SK-N-SH (cell line): ENCODE measurements around the gene SLC2A11. TPM values are rescaled to one million over a fixed set of nuclear protein-coding genes. Genes with fewer than 3 reads are reported as not detected.

ENCODE experiments used
- CTCF ChIA-PET: fragments of 300-600, 350-600 bp; formaldehyde crosslinking; extraction: SDS; loops from one replicate; lab custom pipeline; 2021; lab: Yijun Ruan, JAX
- POLR2A ChIA-PET: fragments of 350-600 bp; sonication (Branson Sonifier 250); formaldehyde crosslinking; extraction: SDS; loops from one replicate; lab custom pipeline; 2020; ENCODE audit warnings: antibody characterized with exemption, inconsistent platforms; lab: Yijun Ruan, JAX
- DNase-seq: peaks from one replicate; pipeline ENCODE4 v3.0.0; 2012
- H2AFZ ChIP-seq: fragments of 200-600 bp; sonication (generic); 2 replicates; pipeline ENCODE4 v1.8.1; 2016; ENCODE audit warnings: antibody characterized with exemption, mild to moderate bottlenecking, low read depth
- H3F3A ChIP-seq: fragments of 200-600 bp; sonication (generic); replicated peaks from 2 replicates; pipeline ENCODE3; 2016; ENCODE audit warnings: antibody characterized with exemption, mild to moderate bottlenecking; ENCODE audit not compliant: insufficient read depth
- H3K27ac ChIP-seq, 2 experiments: fragments of 200-500 bp in 1 of 2; fragments of 200-600 bp in 1 of 2; sonication (Bioruptor generic) in 1 of 2; sonication (generic), shearing (Covaris generic) in 1 of 2; 2 replicates each; pipeline versions ENCODE4 v1.5.1 to v1.6.1; 2014 to 2016; ENCODE audit warnings: low read depth in 2 of 2, inconsistent platforms in 1 of 2, low read length in 1 of 2, mild to moderate bottlenecking in 1 of 2, mixed read lengths in 1 of 2
- H3K27me3 ChIP-seq: fragments of 200-600 bp; sonication (generic), shearing (Covaris generic); 2 replicates; pipeline ENCODE4 v1.6.1; 2016; ENCODE audit warnings: mixed run types; ENCODE audit not compliant: insufficient read depth
- H3K36me3 ChIP-seq, 2 experiments: fragments of 200-500 bp in 1 of 2; fragments of 200-600 bp in 1 of 2; sonication (Bioruptor generic) in 1 of 2; sonication (generic) in 1 of 2; replicated peaks in 1 of 2; 2 replicates each; pipeline versions ENCODE3 to v1.5.1; 2014 to 2016; ENCODE audit warnings: low read length in 1 of 2, mild to moderate bottlenecking in 1 of 2; ENCODE audit not compliant: insufficient read depth in 2 of 2, control insufficient read depth in 1 of 2
- H3K4me1 ChIP-seq, 2 experiments: fragments of 200-500 bp in 1 of 2; fragments of 200-600 bp in 1 of 2; sonication (Bioruptor generic) in 1 of 2; sonication (generic), shearing (Covaris generic) in 1 of 2; 2 replicates each; pipeline versions ENCODE4 v1.5.1 to v1.6.1; 2014 to 2016; ENCODE audit warnings: low read depth in 1 of 2, low read length in 1 of 2, mixed run types in 1 of 2; ENCODE audit not compliant: insufficient read depth in 2 of 2, control insufficient read depth in 1 of 2
- H3K4me2 ChIP-seq: fragments of 200-600 bp; sonication (generic), shearing (Covaris generic); 2 replicates; pipeline ENCODE4 v1.6.1; 2017; ENCODE audit warnings: mixed run types
- H3K4me3 ChIP-seq, 2 experiments: fragments of 200-500 bp in 1 of 2; fragments of 200-600 bp in 1 of 2; sonication (Bioruptor generic) in 1 of 2; sonication (generic), shearing (Covaris generic) in 1 of 2; 2 replicates each; pipeline versions ENCODE4 v1.5.1 to v1.8.1; 2014 to 2016; ENCODE audit warnings: low read depth in 2 of 2, inconsistent platforms in 1 of 2, low read length in 1 of 2, mild to moderate bottlenecking in 1 of 2, mixed read lengths in 1 of 2, moderate library complexity in 1 of 2
- H3K79me2 ChIP-seq: fragments of 200-600 bp; sonication (generic); 2 replicates; pipeline ENCODE4 v1.8.1; 2017; ENCODE audit warnings: mild to moderate bottlenecking; ENCODE audit not compliant: insufficient read depth
- H3K9ac ChIP-seq: fragments of 200-600 bp; sonication (generic); 2 replicates; pipeline ENCODE4 v1.6.1; 2017; ENCODE audit warnings: mixed run types
- H3K9me2 ChIP-seq: fragments of 200-600 bp; sonication (generic); 2 replicates; pipeline ENCODE4 v1.6.1; 2017; ENCODE audit warnings: mixed run types
- H3K9me3 ChIP-seq: fragments of 200-600 bp; sonication (generic); 2 replicates; pipeline ENCODE4 v1.6.1; 2017; ENCODE audit warnings: mixed run types, mild to moderate bottlenecking, moderate library complexity
- H4K20me1 ChIP-seq: fragments of 200-600 bp; sonication (generic); 2 replicates; pipeline ENCODE4 v1.6.1; 2017; ENCODE audit warnings: mild to moderate bottlenecking, mixed run types; ENCODE audit not compliant: insufficient read depth
- CHD2 ChIP-seq: fragments of 150-350 bp; IDR thresholded peaks from 2 replicates; pipeline ENCODE4 v1.6.1; 2018; ENCODE audit warnings: low read length; ENCODE audit not compliant: partially characterized antibody
- EP300 ChIP-seq, 2 experiments: IDR thresholded peaks; 2 replicates each; pipeline versions ENCODE4 v1.4.0 to v1.6.1; 2012; ENCODE audit warnings: borderline replicate concordance in 1 of 2, low read depth in 1 of 2, low read length in 1 of 2
- NFIC ChIP-seq: IDR thresholded peaks from 2 replicates; pipeline ENCODE4 v1.4.0; 2012; ENCODE audit warnings: borderline replicate concordance
- NRF1 ChIP-seq: IDR thresholded peaks from 2 replicates; pipeline ENCODE4 v1.6.1; 2012; ENCODE audit warnings: low read depth, mild to moderate bottlenecking, low read length
- POLR2AphosphoS5 ChIP-seq: IDR thresholded peaks from 2 replicates; pipeline ENCODE4 v1.6.1; 2012; ENCODE audit warnings: low read depth, low read length
- SIN3A ChIP-seq: IDR thresholded peaks from 2 replicates; pipeline ENCODE4 v1.6.1; 2012; ENCODE audit warnings: low read depth, mild to moderate bottlenecking, low read length, moderate library complexity, borderline replicate concordance
- WGBS: methylation state at CpG from one replicate; pipeline ENCODE4 v1.1.6; 2017; ENCODE audit warnings: low lambda C conversion rate; 5-methylcytosine and 5-hydroxymethylcytosine counted together
- polyA plus RNA-seq, 3 experiments: library from polyadenylated mRNA; depleted of rRNA; stranded (reverse); fragments of >200 nt; gene quantifications; 2 replicates each; pipeline ENCODE4 v1.2.3, GENCODE V29; 2012
- TF ChIP-seq, protein P1 (sequence below): fragments of 150-350 bp; IDR thresholded peaks from 2 replicates; pipeline ENCODE4 v1.6.1; 2016; ENCODE audit warnings: mild to moderate bottlenecking, low read depth, low read length

Gene SLC2A11
- polyA plus RNA-seq, 1 of the 3 experiments (the other 2 are of a cell fraction) = 21.8 TPM

DNA sequence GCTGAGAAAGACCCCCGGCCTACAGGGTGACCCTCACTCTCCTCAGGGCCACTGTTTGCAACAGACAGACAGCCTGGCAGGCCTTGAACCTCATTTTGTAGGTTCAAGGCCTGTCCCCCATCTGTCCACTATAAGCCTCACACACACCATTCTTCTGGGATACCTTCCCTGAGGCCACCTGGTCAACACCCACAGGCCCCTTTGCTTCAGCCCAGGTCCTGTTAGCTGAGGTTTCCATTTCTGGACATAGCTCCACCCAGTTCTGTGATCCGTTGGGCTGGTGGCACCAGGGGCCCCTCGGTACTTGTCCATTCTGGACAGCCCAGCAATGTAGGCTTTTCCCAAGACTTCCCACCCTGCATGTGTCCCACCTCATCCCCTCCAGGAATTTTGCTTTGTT is 39.6 kb downstream of the SLC2A11 start:
- Histone ChIP-seq H3K27me3 (no peaks in the 10 kb centered on the region), H3F3A (no peaks in the 10 kb centered on the region), H3K9me2 (no peaks in the 10 kb centered on the region), H3K79me2 (peaks cover 25% of the 10 kb centered on the region; the same call in 1 of the 2 replicates), H4K20me1 (peaks cover 9% of the 10 kb centered on the region; the same call in 1 of the 2 replicates), H3K9me3 (no peaks in the 10 kb centered on the region), H3K4me3 (no peak overlapping the region)
- POLR2A ChIA-PET = interaction anchor here (2.0 kb wide), 1 partner anchor 16 kb away, joined by 8 read pairs; no protein-coding TSS in a partner anchor
- no peak for DNase-seq
- TF ChIP-seq SIN3A (peak; percentile 13; the same call in 1 of the 2 replicates), CHD2 (no peak)
- TF ChIP-seq, protein P1, sequence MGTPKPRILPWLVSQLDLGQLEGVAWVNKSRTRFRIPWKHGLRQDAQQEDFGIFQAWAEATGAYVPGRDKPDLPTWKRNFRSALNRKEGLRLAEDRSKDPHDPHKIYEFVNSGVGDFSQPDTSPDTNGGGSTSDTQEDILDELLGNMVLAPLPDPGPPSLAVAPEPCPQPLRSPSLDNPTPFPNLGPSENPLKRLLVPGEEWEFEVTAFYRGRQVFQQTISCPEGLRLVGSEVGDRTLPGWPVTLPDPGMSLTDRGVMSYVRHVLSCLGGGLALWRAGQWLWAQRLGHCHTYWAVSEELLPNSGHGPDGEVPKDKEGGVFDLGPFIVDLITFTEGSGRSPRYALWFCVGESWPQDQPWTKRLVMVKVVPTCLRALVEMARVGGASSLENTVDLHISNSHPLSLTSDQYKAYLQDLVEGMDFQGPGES = no peak
- TF ChIP-seq, all 33 proteins: peak for 1
- peaks cover 21 to 23% of the 10 kb centered on the region in 2 experiments for H3K36me3 ChIP-seq
- CTCF ChIA-PET = interaction anchor here (1.3 kb wide), 1 partner anchor 47 kb away, joined by 3 read pairs; no protein-coding TSS in a partner anchor
- peaks cover 10 to 33% of the 10 kb centered on the region in 2 experiments; a peak in 2 of 4 replicates for H3K4me1 ChIP-seq
- no peak overlapping the region for H3K9ac ChIP-seq
- 93% methylated on average over 3 of the region's 3 CpGs for WGBS
- H3K4me2 ChIP-seq = no peak overlapping the region
- no peak overlapping the region for H2AFZ ChIP-seq
- no peak overlapping the region; a peak in 1 of 4 replicates for H3K27ac ChIP-seq

DNA sequence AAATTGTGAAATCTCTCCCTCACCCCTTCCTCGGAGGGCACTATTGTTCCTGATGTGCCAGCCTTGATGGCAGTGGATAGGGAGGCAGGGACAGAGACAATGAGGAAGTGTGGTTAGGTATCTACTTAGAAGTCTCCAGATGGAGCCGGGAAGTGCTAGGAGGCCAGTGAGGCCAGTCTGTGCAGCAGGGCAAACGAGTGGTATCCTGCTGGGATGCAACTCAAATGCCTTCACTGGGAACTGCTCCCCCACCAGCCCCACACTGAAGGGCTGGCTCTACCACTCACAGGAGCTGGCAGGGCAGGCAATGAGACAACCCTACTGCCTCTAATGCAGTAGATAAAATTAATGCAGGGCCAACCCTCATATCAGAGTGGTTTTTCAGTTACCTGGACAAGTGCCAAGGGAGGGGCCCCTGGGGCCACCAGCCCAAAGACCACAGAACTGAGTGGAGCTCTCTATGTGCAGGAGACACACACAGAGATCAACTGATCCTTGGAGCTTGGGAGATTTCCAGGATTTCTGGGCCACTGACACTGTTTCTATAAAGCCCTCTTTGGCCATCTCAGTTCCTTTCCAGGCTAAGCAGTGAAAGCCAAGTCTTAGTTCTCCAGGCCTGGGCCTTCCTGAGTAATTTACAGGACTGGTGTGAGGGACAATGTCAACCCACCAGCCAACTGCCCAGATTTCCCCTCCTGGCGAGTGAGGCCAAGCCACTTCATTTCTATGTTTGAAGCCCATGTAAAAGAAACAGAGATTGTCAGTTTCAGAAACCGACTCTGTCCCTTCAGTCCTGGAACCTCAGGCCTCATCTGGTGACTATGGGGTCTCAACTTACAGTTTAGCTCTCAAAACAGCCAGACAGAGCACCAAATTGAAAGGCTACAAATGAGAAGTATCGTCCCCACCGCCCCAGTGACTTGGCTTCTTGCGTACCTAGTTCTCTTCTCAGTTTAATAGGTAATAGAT is 40.6 kb downstream of the SLC2A11 start:
- Histone ChIP-seq H3K27me3 (no peaks in the 10 kb centered on the region), H2AFZ (no peak overlapping the region), H3K9ac (no peak overlapping the region), H4K20me1 (peaks cover 9% of the 10 kb centered on the region; the same call in 1 of the 2 replicates), H3K9me3 (no peaks in the 10 kb centered on the region), H3K4me3 (no peak overlapping the region), H3K9me2 (no peaks in the 10 kb centered on the region), H3K79me2 (peaks cover 25% of the 10 kb centered on the region; the same call in 1 of the 2 replicates), H3K4me1 (peaks cover 10 to 33% of the 10 kb centered on the region in 2 experiments; a peak in 2 of 4 replicates), H3K36me3 (peaks cover 21 to 23% of the 10 kb centered on the region in 2 experiments), H3F3A (no peaks in the 10 kb centered on the region), H3K4me2 (no peak overlapping the region), H3K27ac (peak overlapping the region in 1 of 2 experiments; percentile 65; a peak in 1 of 4 replicates)
- 80% methylated on average over 7 of the region's 8 CpGs for WGBS
- ChIA-PET CTCF (interaction anchor here (0.6 to 1.3 kb wide), 3 partner anchors 41 to 49 kb away, joined by 3 read pairs; no protein-coding TSS in a partner anchor), POLR2A (interaction anchor here (1.1 kb wide), 1 partner anchor 16 kb away, joined by 7 read pairs; no protein-coding TSS in a partner anchor)
- TF ChIP-seq POLR2AphosphoS5 (peak; percentile 9; the same call in 1 of the 2 replicates), EP300 (IDR thresholded peaks at IDR 0.05; ENCODE audit: borderline replicate concordance in 1 of 2, low read depth in 1 of 2, low read length in 1 of 2) (no peak), NRF1 (no peak), NFIC (peak; percentile 37; the same call in 1 of the 2 replicates)
- TF ChIP-seq, protein P1 = no peak
- no peak for DNase-seq
